Activated T-helper 2 cell treated with anti-CD3 and anti-CD28 coated beads, Interferon-gamma antibody, Interleukin-2, Interleukin-4, amounts not matched to agents 10 μg/mL and 5 μg/mL and 100 μg/mL, durations not matched to agents 14 hours and 24 hours and 36 hours (primary cell): ENCODE results near the gene MYO9A. TPM values are rescaled to one million over a fixed set of nuclear protein-coding genes. Genes with fewer than 3 reads are reported as not detected.

Experiments
- DNase-seq: peaks from one replicate; pipeline ENCODE4 v3.0.0; 2021; ENCODE audit warnings: low spot score
- H3K27ac Mint-ChIP-seq: one replicate; pipeline ENCODE4 v1.8.0; 2021; ENCODE audit warnings: mixed read lengths
- H3K27me3 Mint-ChIP-seq: one replicate; pipeline ENCODE4 v1.8.0; 2021; ENCODE audit warnings: low read depth, mixed read lengths
- H3K36me3 Mint-ChIP-seq: one replicate; pipeline ENCODE4 v1.8.0; 2021; ENCODE audit warnings: low read depth, mixed read lengths
- H3K4me1 Mint-ChIP-seq: one replicate; pipeline ENCODE4 v1.8.0; 2021; ENCODE audit warnings: low read depth, mixed read lengths
- H3K4me3 Mint-ChIP-seq: one replicate; pipeline ENCODE4 v1.8.0; 2021; ENCODE audit warnings: low read depth, mild to moderate bottlenecking, moderate library complexity, mixed read lengths
- H3K9me3 Mint-ChIP-seq: one replicate; pipeline ENCODE4 v1.8.0; 2021; ENCODE audit warnings: mixed read lengths
- intact Hi-C: fragments of 100-400 bp; cut with micrococcal nuclease; formaldehyde crosslinking; loops from one replicate; pipeline ENCODE4 v1.15.1; 2023
- total RNA-seq: library from RNA; stranded (reverse); gene quantifications from 2 replicates; pipeline ENCODE4 v1.2.3, GENCODE V29; 2022

MYO9A gene
- total RNA-seq, result 25.1 and 26.2 TPM in 2 replicates

GRCh38 chr15:72118017-72118978 is at the start of gene MYO9A, which contains the start of gene SENP8:
Gene MYO9A (minus strand): TSS chr15:72118150. CDS start chr15:72046563, 71,587 bp downstream.
Gene SENP8 (plus strand): TSS chr15:72118403. CDS start chr15:72139624, 21,221 bp downstream.
- H3K27ac Mint-ChIP-seq, result peak within 1 kb of the TSS; percentile 97

GRCh38 chr15:72167445-72167844 is 49.5 kb upstream of the MYO9A start:
- Mint-ChIP-seq H3K4me3 (no peak overlapping the region), H3K36me3 (no peaks in the 10 kb centered on the region), H3K27me3 (peaks cover 6% of the 10 kb centered on the region), H3K27ac (no peak overlapping the region), H3K4me1 (peaks cover 10% of the 10 kb centered on the region), H3K9me3 (no peaks in the 10 kb centered on the region)
- intact Hi-C loops, result no loop called here
- no peak for DNase-seq

More at GRCh38 chr15:72118017-72118978, at the start of gene MYO9A, which contains the start of gene SENP8:
- DNase-seq, result peak; percentile 95
- Mint-ChIP-seq H3K4me3 (peak within 1 kb of the TSS; percentile 90), H3K4me1 (peaks cover 30% of the 10 kb centered on the region), H3K27me3 (peaks cover 8% of the 10 kb centered on the region), H3K36me3 (no peaks in the 10 kb centered on the region), H3K9me3 (no peaks in the 10 kb centered on the region)
- intact Hi-C loops, result loop anchor here (2.0 to 5.0 kb wide), 3 partner anchors 109 to 354 kb away; partner anchors contain the start of genes ARIH1 and PARP6

GRCh38 chr15:72166716-72167417 is 48.9 kb upstream of the MYO9A start:
- H3K27me3 Mint-ChIP-seq, result peaks cover 6% of the 10 kb centered on the region
- H3K27ac Mint-ChIP-seq, result no peak overlapping the region
- no peak for DNase-seq
- H3K36me3 Mint-ChIP-seq, result no peaks in the 10 kb centered on the region
- intact Hi-C loops, result no loop called here
- no peak overlapping the region for H3K4me3 Mint-ChIP-seq
- peaks cover 10% of the 10 kb centered on the region for H3K4me1 Mint-ChIP-seq
- H3K9me3 Mint-ChIP-seq, result no peaks in the 10 kb centered on the region

GRCh38 chr15:72163719-72164118 is 45.8 kb upstream of the MYO9A start:
- DNase-seq, result no peak
- H3K4me3 Mint-ChIP-seq, result no peak overlapping the region
- peaks cover 5% of the 10 kb centered on the region for H3K27me3 Mint-ChIP-seq
- no peak overlapping the region for H3K27ac Mint-ChIP-seq
- intact Hi-C loops, result no loop called here
- H3K9me3 Mint-ChIP-seq, result no peaks in the 10 kb centered on the region
- no peaks in the 10 kb centered on the region for H3K36me3 Mint-ChIP-seq
- peaks cover 5% of the 10 kb centered on the region for H3K4me1 Mint-ChIP-seq

- Mint-ChIP-seq H3K9me3 (no peaks in the 10 kb centered on the region), H3K27me3 (peaks cover 3% of the 10 kb centered on the region), H3K4me3 (no peak overlapping the region), H3K4me1 (no peaks in the 10 kb centered on the region), H3K36me3 (no peaks in the 10 kb centered on the region), H3K27ac (no peak overlapping the region)
- intact Hi-C loops, result no loop called here
- DNase-seq, result no peak
These were observed 44.6 kb upstream of the MYO9A start for GRCh38 chr15:72162569-72162968.

GRCh38 chr15:72161361-72162132 is 43.6 kb upstream of the MYO9A start:
- Mint-ChIP-seq H3K4me1 (no peaks in the 10 kb centered on the region), H3K27me3 (peaks cover 3% of the 10 kb centered on the region), H3K36me3 (no peaks in the 10 kb centered on the region), H3K4me3 (no peak overlapping the region), H3K27ac (no peak overlapping the region), H3K9me3 (no peaks in the 10 kb centered on the region)
- DNase-seq, result no peak
- intact Hi-C loops, result no loop called here

GRCh38 chr15:72160696-72161245 is 42.8 kb upstream of the MYO9A start:
- no peak overlapping the region for H3K27ac Mint-ChIP-seq
- intact Hi-C loops, result no loop called here
- H3K36me3 Mint-ChIP-seq, result no peaks in the 10 kb centered on the region
- no peaks in the 10 kb centered on the region for H3K9me3 Mint-ChIP-seq
- H3K27me3 Mint-ChIP-seq, result peaks cover 3% of the 10 kb centered on the region
- DNase-seq, result no peak
- H3K4me3 Mint-ChIP-seq, result no peak overlapping the region
- H3K4me1 Mint-ChIP-seq, result peaks cover under 1% of the 10 kb centered on the region

GRCh38 chr15:72156928-72157327 is 39.0 kb upstream of the MYO9A start:
- Mint-ChIP-seq H3K4me3 (no peak overlapping the region), H3K9me3 (no peaks in the 10 kb centered on the region), H3K27me3 (peaks cover 3% of the 10 kb centered on the region), H3K36me3 (no peaks in the 10 kb centered on the region), H3K27ac (no peak overlapping the region), H3K4me1 (peaks cover 2% of the 10 kb centered on the region)
- no peak for DNase-seq
- intact Hi-C loops, result loop anchor here (1.0 to 5.0 kb wide), 2 partner anchors 375 to 413 kb away; no protein-coding TSS in a partner anchor

GRCh38 chr15:72155635-72156616 is 38.0 kb upstream of the MYO9A start:
- H3K4me1 Mint-ChIP-seq, result peaks cover 2% of the 10 kb centered on the region
- peaks cover 3% of the 10 kb centered on the region for H3K27me3 Mint-ChIP-seq
- H3K36me3 Mint-ChIP-seq, result no peaks in the 10 kb centered on the region

GRCh38 chr15:72155003-72155621 is 37.2 kb upstream of the MYO9A start:
- H3K4me1 Mint-ChIP-seq, result peaks cover 2% of the 10 kb centered on the region

More at GRCh38 chr15:72155635-72156616, 38.0 kb upstream of the MYO9A start:
- H3K27ac Mint-ChIP-seq, result no peak overlapping the region
- H3K4me3 Mint-ChIP-seq, result peak overlapping the region; percentile 71
- DNase-seq, result peak; percentile 69
- no peaks in the 10 kb centered on the region for H3K9me3 Mint-ChIP-seq
- intact Hi-C loops, result loop anchor here (1.0 to 5.0 kb wide), 2 partner anchors 374 to 412 kb away; no protein-coding TSS in a partner anchor

GRCh38 chr15:72154316-72154715 is 36.4 kb upstream of the MYO9A start:
- Mint-ChIP-seq H3K9me3 (no peaks in the 10 kb centered on the region), H3K4me1 (peaks cover 2% of the 10 kb centered on the region), H3K27ac (no peak overlapping the region), H3K4me3 (no peak overlapping the region), H3K36me3 (no peaks in the 10 kb centered on the region), H3K27me3 (peaks cover 3% of the 10 kb centered on the region)
- no peak for DNase-seq
- intact Hi-C loops, result no loop called here

More at GRCh38 chr15:72155003-72155621, 37.2 kb upstream of the MYO9A start:
- Mint-ChIP-seq H3K9me3 (no peaks in the 10 kb centered on the region), H3K4me3 (no peak overlapping the region), H3K27ac (no peak overlapping the region), H3K36me3 (no peaks in the 10 kb centered on the region), H3K27me3 (peaks cover 3% of the 10 kb centered on the region)
- no peak for DNase-seq
- intact Hi-C loops, result loop anchor here (5.0 kb wide), 1 partner anchor 373 kb away; no protein-coding TSS in a partner anchor
